HepG2 (cell line): Measurements from ENCODE around the gene PREX1. TPM values are rescaled to one million over a fixed set of nuclear protein-coding genes. Genes with fewer than 3 reads are reported as not detected.

Source experiments
- BRD4 ChIP-seq: sonication (generic); formaldehyde crosslinking; IDR thresholded peaks from 2 replicates; pipeline ENCODE4 v1.4.0; 2020; ENCODE audit warnings: missing genetic modification reagents
- HOXD1 ChIP-seq: sonication (generic); formaldehyde crosslinking; IDR thresholded peaks from 2 replicates; pipeline ENCODE4 v1.5.0; 2020; ENCODE audit warnings: missing genetic modification reagents
- LRRFIP1 ChIP-seq: sonication (generic); formaldehyde crosslinking; conservative IDR thresholded peaks from 2 replicates; pipeline ENCODE4 v1.4.0; 2020; ENCODE audit warnings: missing genetic modification reagents
- PRPF4 ChIP-seq: fragments of 200-400 bp; formaldehyde crosslinking; IDR thresholded peaks from 2 replicates; pipeline ENCODE4 v1.6.1; 2016; ENCODE audit warnings: low read length, low read depth; ENCODE audit not compliant: poor library complexity, severe bottlenecking
- SRSF1 ChIP-seq: fragments of 200-400 bp; formaldehyde crosslinking; optimal IDR thresholded peaks from 2 replicates; pipeline ENCODE3; 2017; ENCODE audit warnings: mild to moderate bottlenecking, low read depth, low read length, moderate library complexity
- ZNF407 ChIP-seq: sonication (generic); formaldehyde crosslinking; IDR thresholded peaks from one replicate; pipeline ENCODE4 v1.5.1; 2020; ENCODE audit warnings: mild to moderate bottlenecking, missing genetic modification reagents; ENCODE audit errors: not compliant biosample characterization
- ZNF513 ChIP-seq: sonication (generic); formaldehyde crosslinking; conservative IDR thresholded peaks from 2 replicates; pipeline ENCODE4 v1.5.0; 2020; ENCODE audit warnings: missing genetic modification reagents
- ZSCAN25 ChIP-seq: sonication (generic); formaldehyde crosslinking; IDR thresholded peaks from 2 replicates; pipeline ENCODE4 v1.8.0; 2022; ENCODE audit warnings: mild to moderate bottlenecking, missing genetic modification reagents
- polyA plus RNA-seq, 8 experiments: library from polyadenylated mRNA; depleted of rRNA in 3 of 8; stranded (reverse) in 7 of 8; unstranded in 1 of 8; fragments of >200 nt; fragmentation: Illumina TruSeq in 4 of 8; extraction: Trizol in 4 of 8; gene quantifications; 2 replicates each; pipeline versions ENCODE4 v1.2.1 to v1.2.3, GENCODE V29; 2011 to 2016; ENCODE audit warnings: low read depth in 4 of 8, missing spikeins in 1 of 8, mixed read lengths in 1 of 8; ENCODE audit not compliant: insufficient read depth in 1 of 8
- total RNA-seq, 5 experiments: library from RNA; depleted of rRNA; stranded (reverse); fragments of >200 nt; fragmentation: Illumina TruSeq; extraction: Trizol; gene quantifications; 2 replicates each; pipeline ENCODE4 v1.2.3, GENCODE V29; 2016; ENCODE audit warnings: low read depth in 1 of 5
- TF ChIP-seq, protein P1 (sequence below): IDR thresholded peaks from 2 replicates; pipeline ENCODE4 v1.4.0; 2020; ENCODE audit warnings: mild to moderate bottlenecking, missing genetic modification reagents
- TF ChIP-seq, protein P2 (sequence below): sonication (generic); formaldehyde crosslinking; IDR thresholded peaks from 2 replicates; pipeline ENCODE4 v1.4.0; 2020; ENCODE audit warnings: mild to moderate bottlenecking, low read depth, missing genetic modification reagents

PREX1 gene
- total and polyA plus RNA-seq, 2 of the 13 experiments (the other 11 are each of a cell fraction or from before 2014, with no cell fraction given): 0.02 to 0.04 TPM

DNA sequence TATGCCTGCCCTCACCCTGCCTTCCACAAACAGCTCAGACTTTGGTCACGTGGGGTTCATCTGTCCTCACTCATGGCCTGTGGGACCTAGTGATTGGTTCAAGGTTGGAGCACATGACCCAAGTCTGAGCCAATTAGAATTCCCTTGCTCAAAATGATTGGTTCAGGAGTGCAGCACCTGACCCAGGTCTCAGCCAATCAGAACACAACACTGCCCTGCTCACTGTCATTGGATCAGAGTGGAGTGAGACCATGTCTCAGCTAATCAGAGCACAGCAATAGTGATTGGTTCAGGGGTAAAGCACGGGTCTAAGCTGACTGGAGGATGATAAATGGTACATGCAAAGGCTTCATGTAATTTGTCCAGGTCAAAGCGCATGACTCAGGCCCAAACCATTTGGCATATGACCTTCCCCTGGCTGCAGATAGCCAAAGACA lies 102.2 kb downstream of the PREX1 start (continued):
- TF ChIP-seq, protein P1, sequence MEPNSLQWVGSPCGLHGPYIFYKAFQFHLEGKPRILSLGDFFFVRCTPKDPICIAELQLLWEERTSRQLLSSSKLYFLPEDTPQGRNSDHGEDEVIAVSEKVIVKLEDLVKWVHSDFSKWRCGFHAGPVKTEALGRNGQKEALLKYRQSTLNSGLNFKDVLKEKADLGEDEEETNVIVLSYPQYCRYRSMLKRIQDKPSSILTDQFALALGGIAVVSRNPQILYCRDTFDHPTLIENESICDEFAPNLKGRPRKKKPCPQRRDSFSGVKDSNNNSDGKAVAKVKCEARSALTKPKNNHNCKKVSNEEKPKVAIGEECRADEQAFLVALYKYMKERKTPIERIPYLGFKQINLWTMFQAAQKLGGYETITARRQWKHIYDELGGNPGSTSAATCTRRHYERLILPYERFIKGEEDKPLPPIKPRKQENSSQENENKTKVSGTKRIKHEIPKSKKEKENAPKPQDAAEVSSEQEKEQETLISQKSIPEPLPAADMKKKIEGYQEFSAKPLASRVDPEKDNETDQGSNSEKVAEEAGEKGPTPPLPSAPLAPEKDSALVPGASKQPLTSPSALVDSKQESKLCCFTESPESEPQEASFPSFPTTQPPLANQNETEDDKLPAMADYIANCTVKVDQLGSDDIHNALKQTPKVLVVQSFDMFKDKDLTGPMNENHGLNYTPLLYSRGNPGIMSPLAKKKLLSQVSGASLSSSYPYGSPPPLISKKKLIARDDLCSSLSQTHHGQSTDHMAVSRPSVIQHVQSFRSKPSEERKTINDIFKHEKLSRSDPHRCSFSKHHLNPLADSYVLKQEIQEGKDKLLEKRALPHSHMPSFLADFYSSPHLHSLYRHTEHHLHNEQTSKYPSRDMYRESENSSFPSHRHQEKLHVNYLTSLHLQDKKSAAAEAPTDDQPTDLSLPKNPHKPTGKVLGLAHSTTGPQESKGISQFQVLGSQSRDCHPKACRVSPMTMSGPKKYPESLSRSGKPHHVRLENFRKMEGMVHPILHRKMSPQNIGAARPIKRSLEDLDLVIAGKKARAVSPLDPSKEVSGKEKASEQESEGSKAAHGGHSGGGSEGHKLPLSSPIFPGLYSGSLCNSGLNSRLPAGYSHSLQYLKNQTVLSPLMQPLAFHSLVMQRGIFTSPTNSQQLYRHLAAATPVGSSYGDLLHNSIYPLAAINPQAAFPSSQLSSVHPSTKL: no peak
- TF ChIP-seq LRRFIP1 (CRISPR knock-in tag) (no peak), HOXD1 (no peak), PRPF4 (no peak), BRD4 (CRISPR knock-in tag) (no peak), ZSCAN25 (no peak), SRSF1 (no peak), ZNF513 (CRISPR knock-in tag) (no peak), ZNF407 (CRISPR knock-in tag) (no peak)
- TF ChIP-seq, protein P2, sequence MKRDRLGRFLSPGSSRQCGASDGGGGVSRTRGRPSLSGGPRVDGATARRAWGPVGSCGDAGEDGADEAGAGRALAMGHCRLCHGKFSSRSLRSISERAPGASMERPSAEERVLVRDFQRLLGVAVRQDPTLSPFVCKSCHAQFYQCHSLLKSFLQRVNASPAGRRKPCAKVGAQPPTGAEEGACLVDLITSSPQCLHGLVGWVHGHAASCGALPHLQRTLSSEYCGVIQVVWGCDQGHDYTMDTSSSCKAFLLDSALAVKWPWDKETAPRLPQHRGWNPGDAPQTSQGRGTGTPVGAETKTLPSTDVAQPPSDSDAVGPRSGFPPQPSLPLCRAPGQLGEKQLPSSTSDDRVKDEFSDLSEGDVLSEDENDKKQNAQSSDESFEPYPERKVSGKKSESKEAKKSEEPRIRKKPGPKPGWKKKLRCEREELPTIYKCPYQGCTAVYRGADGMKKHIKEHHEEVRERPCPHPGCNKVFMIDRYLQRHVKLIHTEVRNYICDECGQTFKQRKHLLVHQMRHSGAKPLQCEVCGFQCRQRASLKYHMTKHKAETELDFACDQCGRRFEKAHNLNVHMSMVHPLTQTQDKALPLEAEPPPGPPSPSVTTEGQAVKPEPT (CRISPR knock-in tag): no peak
